ENCODE data around the gene MPRIP.

GRCh38 chr17:17229416-17230384, 187.4 kb downstream of the MPRIP start:
- TF ChIP-seq, protein P1, sequence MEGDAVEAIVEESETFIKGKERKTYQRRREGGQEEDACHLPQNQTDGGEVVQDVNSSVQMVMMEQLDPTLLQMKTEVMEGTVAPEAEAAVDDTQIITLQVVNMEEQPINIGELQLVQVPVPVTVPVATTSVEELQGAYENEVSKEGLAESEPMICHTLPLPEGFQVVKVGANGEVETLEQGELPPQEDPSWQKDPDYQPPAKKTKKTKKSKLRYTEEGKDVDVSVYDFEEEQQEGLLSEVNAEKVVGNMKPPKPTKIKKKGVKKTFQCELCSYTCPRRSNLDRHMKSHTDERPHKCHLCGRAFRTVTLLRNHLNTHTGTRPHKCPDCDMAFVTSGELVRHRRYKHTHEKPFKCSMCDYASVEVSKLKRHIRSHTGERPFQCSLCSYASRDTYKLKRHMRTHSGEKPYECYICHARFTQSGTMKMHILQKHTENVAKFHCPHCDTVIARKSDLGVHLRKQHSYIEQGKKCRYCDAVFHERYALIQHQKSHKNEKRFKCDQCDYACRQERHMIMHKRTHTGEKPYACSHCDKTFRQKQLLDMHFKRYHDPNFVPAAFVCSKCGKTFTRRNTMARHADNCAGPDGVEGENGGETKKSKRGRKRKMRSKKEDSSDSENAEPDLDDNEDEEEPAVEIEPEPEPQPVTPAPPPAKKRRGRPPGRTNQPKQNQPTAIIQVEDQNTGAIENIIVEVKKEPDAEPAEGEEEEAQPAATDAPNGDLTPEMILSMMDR (IDR thresholded peaks at IDR 0.05), result no peak
- TF ChIP-seq POLR2A (IDR thresholded peaks at IDR 0.05), result no peak

All from Peyer's patch (tissue), 4 donors.